ENCODE measurements around the gene MUS81. TPM values are rescaled to one million over a fixed set of nuclear protein-coding genes. Genes with fewer than 3 reads are reported as not detected.
"Not testable (repeated sequence)": the region's sequence is repeated elsewhere in the genome, so short reads cannot be mapped to it uniquely, and the experiment has no call there.

MUS81 gene
- total RNA-seq, 2 donors from 2014 or later = 80.6 to 94.8 TPM

DNA sequence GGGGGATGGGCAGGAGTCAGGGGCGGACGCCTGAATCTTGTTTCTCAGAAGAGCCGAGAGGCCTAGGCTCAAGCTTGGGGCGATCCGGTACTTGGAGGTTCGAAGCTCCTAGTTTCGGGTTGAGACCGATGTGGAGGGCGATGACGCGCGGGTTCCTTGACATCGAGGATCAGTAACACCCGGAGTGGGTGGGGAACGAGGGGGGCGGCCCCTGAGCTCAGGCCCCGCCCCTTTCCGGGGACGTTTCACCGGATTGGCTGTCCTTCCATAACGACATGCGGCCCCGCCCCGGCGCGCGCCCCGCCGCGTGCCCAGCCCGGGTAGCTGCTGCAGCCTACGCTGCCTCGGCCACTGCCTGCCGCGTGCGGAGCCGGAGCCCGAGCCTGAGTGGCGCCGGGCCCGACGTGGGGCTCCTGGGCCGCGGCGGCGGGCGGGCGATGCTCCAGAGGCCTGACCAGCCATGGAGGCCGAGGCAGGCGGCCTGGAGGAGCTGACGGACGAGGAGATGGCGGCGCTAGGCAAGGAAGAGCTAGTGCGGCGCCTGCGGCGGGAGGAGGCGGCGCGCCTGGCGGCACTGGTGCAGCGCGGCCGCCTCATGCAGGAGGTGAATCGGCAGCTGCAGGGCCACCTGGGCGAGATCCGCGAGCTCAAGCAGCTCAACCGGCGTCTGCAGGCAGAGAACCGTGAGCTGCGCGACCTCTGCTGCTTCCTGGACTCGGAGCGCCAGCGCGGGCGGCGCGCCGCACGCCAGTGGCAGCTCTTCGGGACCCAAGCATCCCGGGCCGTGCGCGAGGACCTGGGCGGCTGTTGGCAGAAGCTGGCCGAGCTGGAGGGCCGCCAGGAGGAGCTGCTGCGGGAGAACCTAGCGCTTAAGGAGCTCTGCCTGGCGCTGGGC, 30.3 kb downstream of the MUS81 start, which contains the start of gene CCDC85B:
Gene CCDC85B (plus strand): TSS at position 350 of the 895 bp plus-strand sequence. CDS start 111 bp downstream, at position 461.
- Mint-ChIP-seq H3K27me3 (ENCODE audit: low read depth) (no peaks in the 10 kb centered on the region), H3K4me3 (peak within 1 kb of the TSS; percentile 91 to 94), H3K9me3 (no peaks in the 10 kb centered on the region), H3K36me3 (ENCODE audit: insufficient read depth in 2 of 2) (peaks cover 1 to 9% of the 10 kb centered on the region in 2 donors), H3K4me1 (ENCODE audit: low read depth) (peaks cover 74% of the 10 kb centered on the region), H3K27ac (peak within 1 kb of the TSS; percentile 91)
- DNase-seq (peak; percentile 99 to 100), ATAC-seq (replicated peaks in 1 of 2) (peak; percentile 71 to 74)

DNA sequence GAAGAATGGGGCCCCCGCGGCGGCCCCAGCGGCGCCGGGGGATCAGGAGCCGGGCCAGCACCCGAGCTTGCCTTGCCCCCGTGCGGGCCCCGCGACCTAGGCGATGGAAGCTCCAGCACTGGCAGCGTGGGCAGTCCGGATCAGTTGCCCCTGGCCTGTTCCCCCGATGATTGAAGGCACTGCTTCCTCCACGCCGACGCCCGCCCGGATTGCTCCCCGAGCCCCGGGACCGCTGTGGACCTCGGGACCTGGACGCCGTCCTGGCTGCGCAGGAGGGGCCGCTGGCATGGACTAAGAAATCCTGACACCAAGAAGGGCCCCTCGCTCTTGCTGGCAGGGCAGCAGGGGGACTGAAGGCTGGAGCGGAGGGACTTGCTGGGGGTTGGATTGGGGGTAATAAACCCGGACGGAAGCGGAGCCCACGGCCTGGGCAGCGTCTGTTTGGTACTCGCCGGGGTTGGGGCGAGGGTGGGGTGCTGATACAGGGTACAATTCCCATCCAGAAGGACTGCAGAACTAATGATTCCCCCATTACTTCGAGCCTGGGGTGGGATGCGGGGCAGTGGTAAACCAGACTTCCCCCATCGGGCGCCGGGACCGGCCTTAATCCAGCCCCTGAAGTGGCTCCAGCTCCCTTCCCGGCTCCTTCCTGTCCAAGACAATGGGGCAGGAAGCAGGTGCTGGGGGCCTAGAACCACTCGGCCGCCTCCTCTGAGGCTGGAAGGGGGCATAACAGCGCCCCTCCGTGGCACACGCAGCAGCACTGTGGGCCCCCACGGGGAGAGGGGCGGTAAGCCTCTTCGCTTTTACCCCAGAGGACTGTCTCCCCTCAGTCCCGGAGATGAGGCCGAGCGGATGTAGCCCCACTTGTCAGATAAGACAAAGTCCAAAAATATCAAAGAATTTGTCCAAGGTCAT, 31.2 kb downstream of the MUS81 start:
- no peaks in the 10 kb centered on the region for H3K9me3 Mint-ChIP-seq
- peaks cover 77% of the 10 kb centered on the region for H3K4me1 Mint-ChIP-seq (ENCODE audit: low read depth)
- H3K27me3 Mint-ChIP-seq (ENCODE audit: low read depth) = no peaks in the 10 kb centered on the region
- H3K36me3 Mint-ChIP-seq (ENCODE audit: insufficient read depth in 2 of 2) = peaks cover 4 to 9% of the 10 kb centered on the region in 2 donors
- peak overlapping the region; percentile 91 to 94 for H3K4me3 Mint-ChIP-seq
- DNase-seq = peak; percentile 57 to 58
- ATAC-seq (replicated peaks in 1 of 2) = no peak
- peak overlapping the region; percentile 89 for H3K27ac Mint-ChIP-seq

DNA sequence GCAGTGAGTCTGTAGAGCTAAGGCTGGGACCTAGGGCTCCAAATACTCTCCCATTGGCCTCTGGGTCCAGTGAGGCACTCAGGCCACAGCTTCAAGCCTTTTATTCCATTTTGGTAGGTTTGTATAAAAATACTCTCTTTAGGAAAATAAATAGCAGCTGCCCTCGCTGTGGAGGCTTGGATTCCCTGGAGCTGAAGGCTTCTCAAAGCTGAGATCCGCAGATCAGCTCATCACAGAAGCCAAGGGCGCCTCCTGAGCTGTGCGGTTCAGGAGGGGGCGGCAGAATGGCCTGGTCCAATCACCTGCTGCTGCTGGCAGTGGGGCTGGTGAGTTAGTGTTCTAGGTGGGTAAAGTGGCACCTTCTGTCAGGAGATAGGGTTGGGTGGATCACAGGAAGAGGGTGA, 31.9 kb downstream of the MUS81 start:
- peak overlapping the region; percentile 89 for H3K27ac Mint-ChIP-seq
- DNase-seq = peak; percentile 49 to 54
- H3K9me3 Mint-ChIP-seq; H3K36me3 Mint-ChIP-seq (ENCODE audit: insufficient read depth in 2 of 2); H3K27me3 Mint-ChIP-seq (ENCODE audit: low read depth); ATAC-seq (replicated peaks in 1 of 2): not testable (repeated sequence)
- H3K4me3 Mint-ChIP-seq = peak overlapping the region; percentile 91 to 94
- peaks cover 77% of the 10 kb centered on the region for H3K4me1 Mint-ChIP-seq (ENCODE audit: low read depth)

DNA sequence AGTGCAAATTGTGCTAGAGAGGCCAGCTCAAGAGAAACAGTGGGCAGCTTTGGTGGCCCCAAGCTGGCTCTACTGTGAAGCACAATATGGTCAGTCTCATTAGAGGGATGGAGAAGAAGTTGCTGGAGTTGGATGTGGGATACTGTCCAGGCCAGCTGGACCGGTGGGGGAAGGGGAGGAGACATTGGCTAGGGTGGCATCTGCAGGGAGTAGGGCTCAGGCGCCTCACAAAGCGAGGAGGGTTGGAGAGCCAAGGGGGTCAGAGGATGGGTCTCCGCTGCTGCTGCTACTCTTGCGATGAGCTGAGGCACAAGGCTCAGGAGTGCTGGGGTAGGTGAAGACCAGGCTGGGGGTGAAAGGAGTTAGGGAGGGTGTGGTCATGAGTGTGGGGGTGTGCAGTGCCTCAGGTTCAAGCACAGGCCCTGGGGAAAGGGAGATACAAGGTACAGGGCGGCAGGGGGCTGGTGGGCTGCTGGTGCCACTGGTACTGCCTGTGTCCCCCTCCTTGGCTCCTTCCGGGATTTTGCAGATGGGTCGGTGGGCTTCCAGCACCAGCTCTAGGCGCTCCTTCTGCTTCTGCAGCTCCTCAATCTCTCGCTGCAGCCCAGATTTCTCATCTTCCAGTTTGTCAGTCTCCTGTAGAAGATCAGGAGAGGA, 32.6 kb downstream of the MUS81 start:
- H3K27ac Mint-ChIP-seq = peak overlapping the region; percentile 89
- DNase-seq (no peak), ATAC-seq (replicated peaks in 1 of 2) (no peak)
- peak overlapping the region; percentile 91 to 94 for H3K4me3 Mint-ChIP-seq
- no peaks in the 10 kb centered on the region for H3K9me3 Mint-ChIP-seq
- peaks cover 4 to 6% of the 10 kb centered on the region in 2 donors for H3K36me3 Mint-ChIP-seq (ENCODE audit: insufficient read depth in 2 of 2)
- H3K27me3 Mint-ChIP-seq (ENCODE audit: low read depth) = no peaks in the 10 kb centered on the region
- peaks cover 76% of the 10 kb centered on the region for H3K4me1 Mint-ChIP-seq (ENCODE audit: low read depth)

DNA sequence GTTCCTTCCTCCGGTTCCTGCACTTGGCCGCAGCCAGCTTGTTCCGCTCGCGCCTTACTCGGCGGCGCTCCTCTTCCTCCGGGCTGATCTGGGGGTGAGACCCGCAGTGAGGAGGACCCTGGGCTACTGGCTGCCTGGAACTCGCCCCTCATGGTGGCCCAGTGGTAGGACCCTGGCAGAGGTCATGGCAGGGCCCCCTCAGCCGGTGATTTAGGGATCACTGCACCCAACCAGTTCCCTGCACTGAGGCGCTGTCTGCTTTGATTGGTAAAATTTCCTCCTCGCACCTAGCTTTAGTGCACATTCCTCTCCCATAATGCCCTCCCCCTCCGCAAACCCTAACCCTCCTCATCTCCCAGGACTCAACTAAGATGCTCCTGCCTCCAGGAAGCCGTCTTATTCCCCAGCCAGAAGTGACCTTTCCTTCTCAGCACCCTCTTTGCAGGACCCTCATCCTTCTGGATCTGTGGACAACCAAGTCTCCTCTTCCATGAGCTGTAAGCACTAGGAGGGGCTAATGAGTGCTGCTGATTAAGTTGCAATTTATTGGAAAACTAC, 33.9 kb downstream of the MUS81 start:
- peak overlapping the region; percentile 91 to 94 for H3K4me3 Mint-ChIP-seq
- DNase-seq (peak; percentile 53 to 60), ATAC-seq (replicated peaks in 1 of 2) (no peak)
- H3K36me3 Mint-ChIP-seq (ENCODE audit: insufficient read depth in 2 of 2) = peaks cover 6 to 7% of the 10 kb centered on the region in 2 donors
- H3K27me3 Mint-ChIP-seq (ENCODE audit: low read depth) = no peaks in the 10 kb centered on the region
- H3K4me1 Mint-ChIP-seq (ENCODE audit: low read depth) = peaks cover 73% of the 10 kb centered on the region
- H3K9me3 Mint-ChIP-seq = no peaks in the 10 kb centered on the region
- H3K27ac Mint-ChIP-seq = peak overlapping the region; percentile 29

DNA sequence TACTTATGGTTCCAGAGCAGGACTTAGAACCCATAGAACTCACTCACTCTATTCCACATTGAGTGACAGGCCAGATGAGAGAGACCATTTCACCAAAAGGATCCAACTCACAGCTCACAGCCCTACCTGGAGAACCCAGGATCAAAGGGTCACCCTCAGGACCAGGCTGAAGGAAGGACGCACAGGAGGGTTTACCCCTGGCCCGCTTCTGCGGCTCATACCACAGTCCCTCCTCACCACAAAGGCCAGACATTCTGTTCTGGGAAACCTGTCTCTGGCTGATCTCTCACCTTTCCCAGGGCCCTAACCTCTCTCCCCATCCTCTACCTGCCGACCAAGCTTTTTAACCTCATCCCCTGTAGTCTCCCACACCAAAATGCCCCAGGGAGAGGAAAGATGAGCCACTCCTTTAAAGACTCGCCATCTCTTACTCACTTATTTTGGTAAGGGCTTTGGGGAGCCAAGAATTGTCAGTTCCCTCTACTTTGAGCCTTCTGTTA, 35.3 kb downstream of the MUS81 start:
- Mint-ChIP-seq H3K4me1 (ENCODE audit: low read depth) (peaks cover 62% of the 10 kb centered on the region), H3K4me3 (peak overlapping the region; percentile 35 to 75), H3K9me3 (no peaks in the 10 kb centered on the region), H3K27ac (peak overlapping the region; percentile 94), H3K27me3 (ENCODE audit: low read depth) (no peaks in the 10 kb centered on the region), H3K36me3 (ENCODE audit: insufficient read depth in 2 of 2) (peaks cover 6 to 7% of the 10 kb centered on the region in 2 donors)
- no peak for DNase-seq
- ATAC-seq (replicated peaks in 1 of 2) = no peak

DNA sequence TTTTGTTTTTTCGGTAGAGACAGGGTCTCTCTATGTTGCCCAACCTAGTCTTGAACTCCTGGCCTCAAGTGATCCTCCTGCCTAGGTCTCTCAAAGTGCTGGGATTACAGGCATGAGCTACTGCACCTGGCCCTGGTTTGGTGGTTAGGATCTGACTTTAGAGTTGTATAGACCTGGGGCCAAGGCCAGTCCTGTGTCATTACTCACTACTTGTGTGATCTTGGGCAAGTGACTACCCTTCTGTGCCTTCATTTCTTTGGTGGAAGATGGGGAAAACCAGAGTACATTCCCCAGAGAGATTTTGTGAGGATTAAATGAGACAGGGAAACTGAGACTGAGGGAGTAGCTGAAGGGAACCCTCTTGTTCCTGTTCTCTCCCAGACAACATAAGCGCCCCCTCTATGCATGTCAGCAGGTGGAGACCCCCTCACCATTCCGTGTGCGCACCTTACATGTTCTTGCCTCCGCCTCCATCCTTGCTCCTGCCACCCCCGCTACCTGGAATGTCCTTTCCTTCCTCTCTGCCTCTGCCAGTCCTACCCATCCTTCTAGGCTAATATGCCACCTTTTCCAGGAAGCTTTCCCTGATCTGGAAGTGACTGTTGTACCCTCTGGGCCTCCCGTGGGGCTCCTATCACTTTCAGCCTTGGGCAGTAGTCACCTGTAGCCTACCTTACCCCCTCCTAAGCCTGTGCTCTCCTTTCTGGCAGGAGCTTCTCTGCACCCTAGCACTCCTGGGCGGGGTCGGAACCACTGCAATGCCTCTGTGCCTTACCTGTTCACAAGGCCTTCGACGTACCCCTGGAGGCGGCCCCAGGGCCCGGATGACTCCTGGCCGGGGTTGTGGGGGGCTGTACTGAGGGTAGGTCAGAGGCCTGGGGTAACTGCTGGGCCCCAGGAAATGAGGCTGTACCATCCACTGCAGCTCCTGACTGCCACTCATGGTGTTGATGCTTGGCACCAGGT, 36.1 kb downstream of the MUS81 start:
- no peak for DNase-seq
- peak overlapping the region; percentile 56 to 75 for H3K4me3 Mint-ChIP-seq
- H3K27ac Mint-ChIP-seq = peak overlapping the region; percentile 94
- H3K9me3 Mint-ChIP-seq = no peaks in the 10 kb centered on the region
- ATAC-seq (replicated peaks in 1 of 2) = peak in 1 of 2 donors; percentile 11
- peaks cover 6 to 7% of the 10 kb centered on the region in 2 donors for H3K36me3 Mint-ChIP-seq (ENCODE audit: insufficient read depth in 2 of 2)
- H3K4me1 Mint-ChIP-seq (ENCODE audit: low read depth) = peaks cover 70% of the 10 kb centered on the region
- H3K27me3 Mint-ChIP-seq (ENCODE audit: low read depth) = no peaks in the 10 kb centered on the region

DNA sequence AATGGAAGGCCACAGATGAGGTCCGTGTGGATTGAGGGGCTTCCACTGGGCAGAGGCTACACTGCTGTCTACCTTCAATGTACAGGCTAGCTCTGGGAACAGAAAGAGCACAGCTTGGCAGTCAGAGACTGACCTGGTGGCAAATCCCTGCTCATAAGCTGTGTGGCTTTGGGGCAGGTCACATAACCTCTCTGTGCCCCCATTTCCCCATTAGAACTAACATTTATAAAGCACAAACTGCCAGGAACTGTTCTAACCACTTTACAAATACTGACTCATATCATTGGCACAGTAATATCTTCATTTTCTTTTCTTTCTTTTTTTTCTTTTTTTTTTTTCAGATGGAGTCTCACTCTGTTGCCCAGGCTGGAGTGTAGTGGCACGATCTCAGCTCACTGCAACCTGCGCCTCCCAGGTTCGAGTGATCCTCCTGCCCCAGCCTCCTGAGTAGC, 36.8 kb downstream of the MUS81 start:
- H3K27me3 Mint-ChIP-seq (ENCODE audit: low read depth) = no peaks in the 10 kb centered on the region
- H3K4me1 Mint-ChIP-seq (ENCODE audit: low read depth) = peaks cover 76% of the 10 kb centered on the region
- no peak for ATAC-seq (replicated peaks in 1 of 2)
- H3K4me3 Mint-ChIP-seq = peak overlapping the region; percentile 56 to 75
- no peaks in the 10 kb centered on the region for H3K9me3 Mint-ChIP-seq
- H3K27ac Mint-ChIP-seq = peak overlapping the region; percentile 94
- DNase-seq = no peak
- H3K36me3 Mint-ChIP-seq (ENCODE audit: insufficient read depth in 2 of 2) = peaks cover 6 to 7% of the 10 kb centered on the region in 2 donors

DNA sequence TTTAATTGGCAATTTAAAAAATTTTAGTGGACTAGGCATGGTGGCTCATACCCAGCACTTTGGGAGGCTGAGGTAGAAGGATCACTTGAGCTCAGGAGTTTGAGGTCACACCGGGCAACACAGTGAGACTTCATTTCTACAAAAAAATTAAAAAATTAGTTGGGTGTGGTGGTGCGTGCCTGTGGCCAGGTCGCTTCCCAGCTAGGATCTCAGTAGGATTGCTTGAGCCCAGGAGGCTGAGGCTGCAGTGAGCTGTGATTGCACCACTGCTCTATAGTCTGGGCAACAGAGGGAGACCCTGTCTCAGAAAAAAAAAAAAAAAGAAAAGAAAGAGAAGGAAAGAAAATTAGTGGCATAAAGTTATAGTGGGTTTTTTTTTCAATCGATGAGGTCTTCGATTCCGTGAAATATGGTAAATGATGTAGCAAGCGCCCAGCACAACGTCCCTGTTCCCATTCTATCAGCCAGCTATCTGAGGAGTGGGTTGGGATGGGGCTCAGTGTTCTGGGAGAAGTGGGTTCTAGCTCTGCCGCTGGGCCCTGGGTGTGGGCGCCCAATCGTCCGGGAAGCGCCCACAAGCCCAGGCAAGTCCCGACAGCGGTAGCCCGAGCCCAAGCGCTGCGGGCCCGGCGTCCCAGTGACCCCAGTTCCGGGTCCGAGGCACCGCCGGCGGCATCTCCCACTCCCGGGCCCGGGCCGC, 38.6 kb downstream of the MUS81 start:
- peaks cover 69% of the 10 kb centered on the region for H3K4me1 Mint-ChIP-seq (ENCODE audit: low read depth)
- H3K9me3 Mint-ChIP-seq = no peaks in the 10 kb centered on the region
- no peaks in the 10 kb centered on the region for H3K27me3 Mint-ChIP-seq (ENCODE audit: low read depth)
- H3K36me3 Mint-ChIP-seq (ENCODE audit: insufficient read depth in 2 of 2) = peaks cover 6 to 7% of the 10 kb centered on the region in 2 donors
- DNase-seq = no peak
- ATAC-seq (replicated peaks in 1 of 2) = no peak
- H3K4me3 Mint-ChIP-seq = peak overlapping the region; percentile 91 to 93
- peak overlapping the region; percentile 98 for H3K27ac Mint-ChIP-seq

DNA sequence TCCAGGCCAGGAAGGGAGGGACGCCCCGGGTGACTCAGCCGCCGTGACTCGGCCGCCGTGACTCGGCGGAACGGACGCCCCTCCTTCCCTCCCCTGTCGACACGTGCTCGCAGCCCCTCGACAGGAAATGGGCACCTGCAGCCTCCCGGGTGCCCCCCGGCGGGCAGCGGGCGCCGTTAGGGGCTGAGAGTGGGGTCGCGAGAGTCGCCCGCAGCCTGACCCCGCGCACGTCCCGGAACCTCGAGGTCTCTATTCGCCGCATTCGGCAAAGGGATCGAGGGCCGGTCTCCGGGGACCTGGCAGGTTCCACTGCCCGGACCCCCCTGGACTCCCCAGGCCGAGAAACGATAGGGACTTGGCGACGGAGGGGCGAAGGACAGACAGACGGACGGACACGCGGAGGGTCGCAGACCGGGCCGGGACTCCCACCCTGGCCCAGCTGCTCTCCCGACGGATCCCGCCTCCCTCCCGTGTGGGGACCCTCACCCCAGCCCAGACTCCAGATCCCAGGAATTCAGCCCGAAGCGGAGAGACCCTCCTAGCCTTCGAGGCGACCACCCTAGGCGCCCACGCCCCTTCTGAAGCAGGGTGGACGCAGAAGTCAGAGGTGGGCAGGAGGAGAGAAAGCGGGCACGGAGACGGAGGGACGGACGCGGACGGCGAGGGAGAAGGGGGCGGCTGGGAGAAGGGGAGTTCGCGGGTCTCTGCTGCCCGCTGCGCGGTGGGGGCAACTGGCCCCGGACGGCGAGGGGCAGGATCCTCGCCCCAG, 39.3 kb downstream of the MUS81 start:
- no peaks in the 10 kb centered on the region for H3K9me3 Mint-ChIP-seq
- H3K27me3 Mint-ChIP-seq (ENCODE audit: low read depth) = no peaks in the 10 kb centered on the region
- peak; percentile 42 to 58 for ATAC-seq (replicated peaks in 1 of 2)
- H3K36me3 Mint-ChIP-seq (ENCODE audit: insufficient read depth in 2 of 2) = peaks cover 6 to 7% of the 10 kb centered on the region in 2 donors
- H3K27ac Mint-ChIP-seq = peak overlapping the region; percentile 72
- DNase-seq = peak; percentile 86 to 87
- peaks cover 63% of the 10 kb centered on the region for H3K4me1 Mint-ChIP-seq (ENCODE audit: low read depth)
- H3K4me3 Mint-ChIP-seq = peak overlapping the region; percentile 91 to 93

Data from activated T-cell treated with anti-CD3 and anti-CD28 coated beads, Interleukin-2, amount 50 U/mL, for 72 hours (primary cell).